Neuronal stem cell (in vitro differentiated cells): ENCODE results near the gene GARIN5A.

Experiments used
- DNase-seq: peaks from one replicate; pipeline ENCODE4 v3.0.0-alpha.2; 2013; ENCODE audit warnings: low spot score
- H2AFZ ChIP-seq: one replicate; pipeline ENCODE4 v1.6.1; 2013; ENCODE audit warnings: mild to moderate bottlenecking, low read length, inconsistent platforms
- H2AK5ac ChIP-seq: 2 replicates; pipeline ENCODE4 v1.6.1; 2013; ENCODE audit warnings: low read depth, mild to moderate bottlenecking, inconsistent platforms, low read length, moderate library complexity, mixed read lengths
- H2BK120ac ChIP-seq: 2 replicates; pipeline ENCODE4 v1.6.1; 2013; ENCODE audit warnings: low read depth, mild to moderate bottlenecking, inconsistent platforms, low read length, moderate library complexity, mixed read lengths
- H2BK12ac ChIP-seq: one replicate; pipeline ENCODE4 v1.6.1; 2013; ENCODE audit warnings: low read length, inconsistent platforms
- H2BK15ac ChIP-seq: 2 replicates; pipeline ENCODE4 v1.6.1; 2013; ENCODE audit warnings: mild to moderate bottlenecking, low read length, inconsistent platforms, mixed read lengths
- H2BK5ac ChIP-seq: one replicate; pipeline ENCODE4 v1.6.1; 2013; ENCODE audit warnings: inconsistent platforms, mild to moderate bottlenecking, low read length, moderate library complexity
- H3K14ac ChIP-seq: one replicate; pipeline ENCODE4 v1.6.1; 2013; ENCODE audit warnings: low read length, inconsistent platforms
- H3K18ac ChIP-seq: 2 replicates; pipeline ENCODE4 v1.6.1; 2013; ENCODE audit warnings: low read length, inconsistent platforms
- H3K23ac ChIP-seq: 2 replicates; pipeline ENCODE4 v1.6.1; 2013; ENCODE audit warnings: low read depth, mild to moderate bottlenecking, mixed read lengths, low read length, inconsistent platforms; ENCODE audit not compliant: poor library complexity
- H3K27ac ChIP-seq: replicated peaks from 3 replicates; pipeline ENCODE4 v1.5.1; 2013; ENCODE audit warnings: low read length, inconsistent platforms
- H3K27me3 ChIP-seq, 3 experiments: 2 replicates each; pipeline ENCODE4 v1.6.1; 2013; ENCODE audit warnings: low read length in 3 of 3, mild to moderate bottlenecking in 2 of 3, inconsistent platforms in 1 of 3, low read depth in 1 of 3, mixed read lengths in 1 of 3, moderate library complexity in 1 of 3; ENCODE audit not compliant: control insufficient read depth in 3 of 3, insufficient read depth in 3 of 3
- H3K36me3 ChIP-seq, 2 donors: replicated peaks in 1 of 2; 2 replicates each; pipeline ENCODE4 v1.6.1; 2013; ENCODE audit warnings: low read length in 2 of 2; ENCODE audit not compliant: control insufficient read depth in 2 of 2, insufficient read depth in 2 of 2
- H3K4ac ChIP-seq: 2 replicates; pipeline ENCODE4 v1.6.1; 2013; ENCODE audit warnings: inconsistent platforms, mild to moderate bottlenecking, low read length, moderate library complexity
- H3K4me1 ChIP-seq, 2 donors: 1 replicate in 1 of 2; 2 replicates in 1 of 2; pipeline ENCODE4 v1.6.1; 2013; ENCODE audit warnings: low read length in 2 of 2, low read depth in 1 of 2; ENCODE audit not compliant: control insufficient read depth in 2 of 2, insufficient read depth in 1 of 2
- H3K4me2 ChIP-seq: one replicate; pipeline ENCODE4 v1.6.1; 2013; ENCODE audit warnings: mild to moderate bottlenecking, low read length, inconsistent platforms; ENCODE audit not compliant: insufficient read depth, poor library complexity, severe bottlenecking
- H3K4me3 ChIP-seq, 2 donors: 2 replicates each; pipeline ENCODE4 v1.5.1; 2013; ENCODE audit warnings: low read length in 2 of 2, mild to moderate bottlenecking in 2 of 2, inconsistent platforms in 1 of 2, moderate library complexity in 1 of 2
- H3K79me1 ChIP-seq: one replicate; pipeline ENCODE4 v1.6.1; 2013; ENCODE audit warnings: low read depth, mild to moderate bottlenecking, inconsistent platforms, low read length, moderate library complexity
- H3K9ac ChIP-seq: one replicate; pipeline ENCODE4 v1.6.1; 2013; ENCODE audit warnings: mild to moderate bottlenecking, low read depth, low read length, inconsistent platforms; ENCODE audit not compliant: poor library complexity
- H3K9me3 ChIP-seq, 2 donors: replicated peaks in 1 of 2; 2 replicates each; pipeline versions ENCODE3 to v1.6.1; 2013; ENCODE audit warnings: low read length in 2 of 2, mild to moderate bottlenecking in 2 of 2, inconsistent platforms in 1 of 2, low read depth in 1 of 2, mixed read lengths in 1 of 2, moderate library complexity in 1 of 2; ENCODE audit not compliant: control insufficient read depth in 2 of 2, insufficient read depth in 1 of 2
- H4K8ac ChIP-seq: one replicate; pipeline ENCODE4 v1.6.1; 2013; ENCODE audit warnings: low read depth, mild to moderate bottlenecking, inconsistent platforms, low read length, moderate library complexity
- H4K91ac ChIP-seq: one replicate; pipeline ENCODE4 v1.6.1; 2013; ENCODE audit warnings: low read length, low read depth, mild to moderate bottlenecking, inconsistent platforms; ENCODE audit not compliant: poor library complexity
- WGBS, 2 donors: extraction: QIAGEN DNeasy Blood & Tissue Kit; methylation state at CpG; one replicate each; pipeline ENCODE4 v1.1.7; 2013; ENCODE audit warnings: missing lambda C conversion rate in 2 of 2, mixed read lengths in 1 of 2; ENCODE audit not compliant: insufficient read length in 2 of 2, insufficient replicate concordance in 1 of 2; ENCODE audit errors: extremely low coverage in 2 of 2; 5-methylcytosine and 5-hydroxymethylcytosine counted together

The GARIN5A gene

DNA sequence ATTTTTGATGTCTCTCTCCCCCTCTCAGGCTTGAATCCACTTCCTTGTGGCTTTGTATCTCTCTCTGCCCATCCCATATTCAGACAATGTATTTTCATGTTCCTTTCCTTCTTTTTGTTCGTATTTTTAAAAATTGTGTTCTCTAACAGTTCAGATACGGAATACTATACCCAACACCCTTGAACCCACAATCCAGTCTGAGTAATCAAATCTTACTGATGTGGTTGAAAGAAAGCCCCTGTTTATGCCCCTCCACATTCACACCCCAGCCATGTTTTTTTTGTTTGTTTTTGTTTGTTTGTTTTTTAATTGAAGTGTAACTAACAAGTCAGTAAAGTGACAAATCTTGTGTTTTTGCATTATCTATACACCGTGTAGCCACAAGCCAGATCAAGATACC is 56.5 kb downstream of the GARIN5A start:
- Histone ChIP-seq H2BK12ac (no peak overlapping the region), H3K79me1 (no peaks in the 10 kb centered on the region), H3K4ac (no peak overlapping the region)

DNA sequence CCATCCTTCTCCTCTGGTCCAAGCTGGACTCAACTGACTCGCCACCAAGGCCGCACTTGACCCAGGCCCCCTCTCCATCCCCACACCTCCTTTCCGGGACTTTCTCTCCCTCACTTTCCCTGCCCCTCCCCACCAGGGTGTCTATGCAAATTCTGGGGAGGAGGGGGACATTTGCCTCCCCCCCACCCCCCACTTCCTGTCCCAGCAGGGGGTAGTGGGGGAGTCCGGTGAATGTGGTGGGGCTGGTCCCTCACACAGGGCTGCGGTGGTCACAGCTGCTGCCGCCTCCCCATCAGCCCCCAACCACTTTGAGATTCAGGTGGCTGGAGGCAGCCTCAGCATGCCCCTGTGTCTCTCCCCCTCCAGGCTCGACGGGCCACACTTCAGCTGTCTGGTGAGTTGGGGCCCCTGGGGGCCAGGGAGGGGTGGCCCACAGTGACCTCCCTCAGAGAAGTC is 57.0 kb downstream of the GARIN5A start:
- Histone ChIP-seq H4K8ac (no peak overlapping the region), H3K27me3 (peaks cover 0 to 20% (median 5%) of the 10 kb centered on the region in 3 experiments), H3K27ac (no peak overlapping the region), H2AFZ (peak overlapping the region; percentile 56), H3K14ac (no peak overlapping the region), H3K18ac (peak overlapping the region; percentile 16), H3K36me3 (peaks cover 2 to 4% of the 10 kb centered on the region in 2 donors), H3K9me3 (peaks cover 0 to 2% of the 10 kb centered on the region in 2 donors), H3K4ac (no peak overlapping the region), H3K79me1 (no peaks in the 10 kb centered on the region), H2BK120ac (no peak overlapping the region), H4K91ac (no peak overlapping the region), H3K23ac (no peak overlapping the region), H3K4me1 (peaks cover 5 to 6% of the 10 kb centered on the region in 2 donors), H3K4me2 (no peak overlapping the region), H2BK15ac (no peak overlapping the region), H3K4me3 (no peak overlapping the region), H2BK12ac (peak overlapping the region; percentile 5), H2AK5ac (peak overlapping the region; percentile 9), H3K9ac (no peak overlapping the region), H2BK5ac (no peak overlapping the region)
- WGBS, 2 donors, result no CpG with 5 or more reads among the region's 8 CpGs
- no peak for DNase-seq

More for the DNA sequence above, 56.5 kb downstream of the GARIN5A start:
- no peak overlapping the region for H2AK5ac ChIP-seq
- H3K14ac ChIP-seq, result no peak overlapping the region
- no peak overlapping the region for H2AFZ ChIP-seq
- no peak overlapping the region for H3K4me2 ChIP-seq
- H3K4me3 ChIP-seq, result no peak overlapping the region
- H2BK120ac ChIP-seq, result no peak overlapping the region
- H3K23ac ChIP-seq, result no peak overlapping the region
- peaks cover 0 to 20% (median 5%) of the 10 kb centered on the region in 3 experiments for H3K27me3 ChIP-seq
- H3K18ac ChIP-seq, result no peak overlapping the region
- H3K4me1 ChIP-seq, result peaks cover 5 to 6% of the 10 kb centered on the region in 2 donors
- DNase-seq, result no peak
- no CpG with 5 or more reads among the region's 3 CpGs for WGBS, 2 donors
- H4K8ac ChIP-seq, result no peak overlapping the region
- no peak overlapping the region for H2BK5ac ChIP-seq
- H3K9me3 ChIP-seq, result peaks cover 0 to 2% of the 10 kb centered on the region in 2 donors
- H3K36me3 ChIP-seq, result peaks cover 1 to 2% of the 10 kb centered on the region in 2 donors
- H3K27ac ChIP-seq, result no peak overlapping the region
- no peak overlapping the region for H4K91ac ChIP-seq
- no peak overlapping the region for H3K9ac ChIP-seq
- H2BK15ac ChIP-seq, result no peak overlapping the region

DNA sequence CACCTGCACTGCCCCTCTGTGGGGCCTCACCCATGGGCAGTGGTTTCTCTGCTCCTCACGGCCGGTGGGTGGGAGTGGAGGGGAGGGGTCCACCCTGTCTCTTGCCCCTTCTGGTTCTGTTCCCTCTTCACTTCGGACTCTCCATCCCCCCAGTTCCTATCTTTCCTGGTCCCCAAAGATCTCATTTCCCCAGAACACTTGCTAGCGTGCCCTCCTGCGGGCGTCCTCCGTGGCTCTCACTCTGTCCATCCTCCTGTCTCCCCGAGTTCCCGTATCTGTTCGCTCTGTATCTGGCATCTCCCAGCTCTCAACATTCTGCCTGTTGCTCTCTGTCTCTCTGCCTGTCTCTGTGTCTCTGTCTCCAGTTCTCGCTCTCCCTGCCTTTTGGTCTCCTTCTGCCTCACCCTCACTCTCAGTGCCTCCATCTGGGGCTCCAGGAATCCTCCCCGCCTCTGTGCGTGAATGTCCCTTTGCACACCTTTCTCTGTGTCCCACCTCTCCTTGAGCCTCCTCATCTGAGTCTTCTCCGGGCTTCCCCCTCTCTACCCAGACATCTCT is 57.5 kb downstream of the GARIN5A start:
- Histone ChIP-seq H2BK12ac (no peak overlapping the region), H3K18ac (peak overlapping the region; percentile 78), H3K4me3 (no peak overlapping the region), H3K14ac (peak overlapping the region; percentile 48), H3K23ac (no peak overlapping the region), H4K91ac (no peak overlapping the region), H3K9me3 (peaks cover 0 to 2% of the 10 kb centered on the region in 2 donors), H2BK5ac (no peak overlapping the region), H4K8ac (no peak overlapping the region), H3K27me3 (peaks cover 0 to 20% (median 5%) of the 10 kb centered on the region in 3 experiments), H2AFZ (peak overlapping the region; percentile 56), H3K4me2 (peak overlapping the region; percentile 54), H3K4ac (no peak overlapping the region), H3K4me1 (peaks cover 5 to 6% of the 10 kb centered on the region in 2 donors), H3K27ac (no peak overlapping the region), H2AK5ac (no peak overlapping the region), H2BK120ac (peak overlapping the region; percentile 81), H2BK15ac (no peak overlapping the region), H3K36me3 (peaks cover 2 to 9% of the 10 kb centered on the region in 2 donors), H3K9ac (no peak overlapping the region), H3K79me1 (no peaks in the 10 kb centered on the region)
- WGBS, 2 donors, result no CpG with 5 or more reads among the region's 14 CpGs
- no peak for DNase-seq

DNA sequence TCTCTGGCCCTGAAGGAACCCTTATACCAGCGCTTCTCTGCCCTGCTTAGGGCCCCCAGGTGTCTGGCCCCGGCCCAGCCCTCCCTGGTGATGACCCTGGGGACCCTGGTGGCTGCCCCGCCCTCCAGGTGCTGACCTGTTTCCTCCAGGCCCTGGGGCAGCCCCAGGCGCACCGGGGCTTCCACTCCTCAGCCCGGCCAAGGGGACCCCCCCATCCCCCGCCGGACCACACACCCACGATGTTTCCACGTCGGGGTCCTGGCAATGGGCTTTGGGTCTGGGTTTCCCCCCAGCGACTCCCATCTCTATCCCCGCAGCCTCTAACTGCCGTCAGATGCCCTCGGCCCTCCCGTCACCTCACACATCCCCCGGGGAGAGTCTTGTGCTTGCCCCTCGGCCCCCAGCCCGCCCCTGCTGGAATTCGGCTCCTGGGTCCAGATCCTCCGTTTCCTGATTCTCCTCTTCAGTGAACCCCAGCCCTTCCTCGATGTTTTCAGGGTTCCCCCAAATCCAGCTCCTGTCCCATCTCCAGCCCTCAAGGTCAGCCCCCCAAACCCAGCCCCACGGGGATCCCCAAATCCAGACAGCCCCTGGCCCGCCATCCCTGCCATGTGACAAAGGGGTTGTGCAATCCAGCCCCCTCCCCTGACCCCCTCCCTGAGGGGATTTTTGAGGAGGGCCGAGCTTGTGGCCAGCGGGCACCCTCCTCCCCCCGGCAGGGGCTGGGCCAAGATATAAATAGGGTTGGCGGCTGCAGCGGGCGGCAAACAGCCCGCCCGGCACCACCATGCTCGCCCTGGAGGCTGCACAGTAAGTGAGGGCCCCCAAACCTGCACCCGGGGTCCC is 58.2 kb downstream of the GARIN5A start, which contains the start of gene SPIB:
TSS of gene SPIB (plus strand) at position 763 of the 846 bp plus-strand sequence. CDS start at position 788, 25 bp downstream.
- Histone ChIP-seq H3K4me1 (peaks cover 5 to 6% of the 10 kb centered on the region in 2 donors), H4K91ac (no peak within 1 kb of the TSS), H3K4me2 (peak within 1 kb of the TSS; percentile 54), H3K27me3 (peaks cover 0 to 20% (median 5%) of the 10 kb centered on the region in 3 experiments), H2AK5ac (peak within 1 kb of the TSS; percentile 88), H2BK5ac (no peak within 1 kb of the TSS), H2AFZ (peak within 1 kb of the TSS; percentile 56), H3K18ac (peak within 1 kb of the TSS; percentile 78), H3K23ac (no peak within 1 kb of the TSS), H3K27ac (no peak within 1 kb of the TSS), H3K14ac (peak within 1 kb of the TSS; percentile 48), H3K9me3 (no peaks in the 10 kb centered on the region), H2BK120ac (peak within 1 kb of the TSS; percentile 81), H2BK12ac (peak within 1 kb of the TSS; percentile 5), H4K8ac (no peak within 1 kb of the TSS), H3K36me3 (peaks cover 5 to 16% of the 10 kb centered on the region in 2 donors), H2BK15ac (peak within 1 kb of the TSS; percentile 37), H3K4me3 (no peak within 1 kb of the TSS), H3K4ac (no peak within 1 kb of the TSS), H3K79me1 (no peaks in the 10 kb centered on the region), H3K9ac (no peak within 1 kb of the TSS)
- DNase-seq, result no peak
- WGBS, 2 donors, result no CpG with 5 or more reads among the region's 34 CpGs
